AG04449 (cell line): ENCODE measurements around the gene COIL.

Experiments
- CTCF ChIA-PET: fragments of 350-600 bp; formaldehyde crosslinking; extraction: SDS; loops from one replicate; lab custom pipeline; 2021; ENCODE audit warnings: antibody characterized with exemption; lab: Yijun Ruan, JAX
- POLR2A ChIA-PET: fragments of 400-600, 350-600 bp; formaldehyde crosslinking; extraction: SDS; loops from one replicate; lab custom pipeline; 2020; ENCODE audit warnings: antibody characterized with exemption, inconsistent platforms; lab: Yijun Ruan, JAX
- DNase-seq: peaks from one replicate; pipeline ENCODE4 v3.0.0-alpha.2; 2010; ENCODE audit warnings: low read depth, low spot score
- H3K4me3 ChIP-seq: 2 replicates; pipeline ENCODE4 v1.5.1; 2011; ENCODE audit warnings: low read depth, mild to moderate bottlenecking, control low read depth, low read length
- CTCF ChIP-seq: IDR thresholded peaks from one replicate; pipeline ENCODE4 v1.5.1; 2011; ENCODE audit warnings: mild to moderate bottlenecking, moderate library complexity, low read length, control low read depth, inconsistent platforms; ENCODE audit not compliant: insufficient read depth; ENCODE audit errors: missing control alignments

COIL gene

GRCh38 chr17:56894859-56895455 lies 65.9 kb downstream of the COIL start:
- no peak overlapping the region for H3K4me3 ChIP-seq
- TF ChIP-seq CTCF = no peak
- DNase-seq = no peak
- POLR2A ChIA-PET = interaction anchor here (0.6 kb wide), 1 partner anchor 126 kb away, joined by 4 read pairs; no protein-coding TSS in a partner anchor
- CTCF ChIA-PET = interaction anchor here (1.4 kb wide), 1 partner anchor 75 kb away, joined by 4 read pairs; no protein-coding TSS in a partner anchor

GRCh38 chr17:56893503-56893902 lies 67.3 kb downstream of the COIL start:
- H3K4me3 ChIP-seq = no peak overlapping the region
- ChIA-PET CTCF (interaction anchor here (1.4 to 1.5 kb wide), 2 partner anchors 46 to 74 kb away, joined by 4 to 5 read pairs; no protein-coding TSS in a partner anchor), POLR2A (no interaction called here)
- no peak for DNase-seq
- no peak for TF ChIP-seq CTCF

GRCh38 chr17:56892333-56892732 lies 68.5 kb downstream of the COIL start:
- no peak overlapping the region for H3K4me3 ChIP-seq
- CTCF ChIA-PET = interaction anchor here (1.5 kb wide), 2 partner anchors 12 to 47 kb away, joined by 5 read pairs; no protein-coding TSS in a partner anchor
- no peak for DNase-seq
- POLR2A ChIA-PET = no interaction called here
- TF ChIP-seq CTCF = no peak

GRCh38 chr17:56891751-56892150 lies 69.1 kb downstream of the COIL start:
- TF ChIP-seq CTCF = peak; percentile 34
- CTCF ChIA-PET = interaction anchor here (1.5 to 1.6 kb wide), 2 partner anchors 13 to 111 kb away, joined by 5 read pairs; no protein-coding TSS in a partner anchor
- no peak overlapping the region for H3K4me3 ChIP-seq
- POLR2A ChIA-PET = no interaction called here
- no peak for DNase-seq

DNA sequence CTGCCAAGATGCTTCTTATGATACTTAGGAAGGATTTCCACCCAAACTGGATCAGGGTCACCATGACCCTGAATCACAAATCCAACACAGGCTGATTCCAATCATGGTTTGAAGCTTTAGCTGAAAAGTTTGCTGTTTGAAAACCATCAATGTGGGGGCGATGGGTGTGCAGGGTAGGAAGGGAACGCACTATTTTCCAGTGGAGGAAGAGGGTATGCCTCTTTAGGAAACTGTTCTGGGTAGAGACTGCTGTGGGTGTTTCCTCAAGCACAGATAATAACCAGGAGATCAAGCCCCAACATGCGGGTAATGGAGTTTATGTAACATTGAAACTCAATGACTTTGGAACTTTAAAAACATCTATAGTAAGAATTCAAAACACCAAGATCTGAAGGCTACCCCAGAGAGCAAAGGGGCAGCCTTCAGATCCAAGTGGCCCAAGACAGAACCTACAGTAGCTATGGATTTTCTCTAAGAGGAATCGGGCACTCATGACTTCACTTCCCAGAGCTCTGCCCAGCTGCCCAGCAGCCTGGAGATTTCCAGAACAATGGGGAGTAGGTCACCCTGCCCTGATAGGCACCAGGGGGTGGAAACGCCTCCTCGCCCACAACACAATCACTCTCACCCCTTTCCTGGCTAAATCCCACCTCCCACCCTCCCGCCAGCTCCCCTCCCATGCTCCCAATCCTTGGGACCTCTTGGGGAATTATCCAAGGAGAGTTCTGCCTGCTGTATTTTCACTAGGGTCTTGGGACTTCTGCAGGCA lies 69.8 kb downstream of the COIL start:
- DNase-seq = no peak
- ChIA-PET POLR2A (no interaction called here), CTCF (interaction anchor here (0.6 to 1.6 kb wide), 5 partner anchors 20 to 110 kb away, joined by 3 to 5 read pairs (median 3); no protein-coding TSS in a partner anchor)
- no peak for TF ChIP-seq CTCF
- H3K4me3 ChIP-seq = no peak overlapping the region

DNA sequence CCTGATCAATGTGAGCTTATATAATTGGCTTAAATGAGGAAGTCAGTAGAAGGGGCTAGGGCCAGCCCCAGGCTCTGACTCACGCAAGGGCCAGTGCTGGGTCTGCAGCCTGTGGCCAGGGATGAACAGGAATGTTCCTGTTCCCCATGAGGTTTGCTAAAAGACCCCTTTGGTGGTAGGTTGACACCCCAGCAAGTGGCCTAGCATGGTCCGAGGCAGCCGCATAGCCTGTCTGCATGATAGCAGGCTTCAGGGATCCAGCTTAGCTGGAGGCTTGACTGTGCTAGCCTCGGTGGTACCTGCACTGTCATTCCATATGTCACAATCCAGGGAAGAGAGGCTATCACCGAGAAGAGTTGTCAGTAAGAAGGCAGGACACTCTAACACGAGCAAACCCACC lies 70.5 kb downstream of the COIL start:
- no peak for TF ChIP-seq CTCF
- H3K4me3 ChIP-seq = no peak overlapping the region
- CTCF ChIA-PET = interaction anchor here (1.1 to 1.8 kb wide), 6 partner anchors 19 to 109 kb away, joined by 3 to 6 read pairs (median 4); partner anchors contain the start of gene TRIM25
- no peak for DNase-seq
- POLR2A ChIA-PET = no interaction called here
